CD4-positive, CD25-positive, alpha-beta regulatory T cell (primary cell): Measurements from ENCODE around the gene COPA. TPM values are rescaled to one million over a fixed set of nuclear protein-coding genes. Genes with fewer than 3 reads are reported as not detected.
"Not testable (repeated sequence)": the region's sequence is repeated elsewhere in the genome, so short reads cannot be mapped to it uniquely, and the experiment has no call there.

ENCODE experiments used
- ATAC-seq, 2 donors: fragments of 150-1000 bp; cut with Tn5 transposase; one replicate each; pipeline ENCODE4 v1.10.0; 2021; ENCODE audit warnings: low read depth in 2 of 2, moderate number of reproducible peaks in 2 of 2, moderate library complexity in 1 of 2
- DNase-seq, 3 donors: peaks; one replicate each; pipeline versions ENCODE4 v3.0.0 to v3.0.0-alpha.2; 2012 to 2022; ENCODE audit warnings: mixed read lengths in 1 of 3
- H3K27ac ChIP-seq: one replicate; pipeline ENCODE4 v1.7.0; 2013; ENCODE audit warnings: mild to moderate bottlenecking, low read length; ENCODE audit not compliant: insufficient read depth, poor library complexity, severe bottlenecking
- H3K27me3 ChIP-seq: one replicate; pipeline ENCODE4 v1.7.0; 2013; ENCODE audit warnings: low read length; ENCODE audit not compliant: control insufficient read depth, insufficient read depth
- H3K36me3 ChIP-seq: one replicate; pipeline ENCODE4 v1.7.0; 2013; ENCODE audit warnings: mild to moderate bottlenecking, low read length, moderate library complexity; ENCODE audit not compliant: control insufficient read depth, insufficient read depth
- H3K4me1 ChIP-seq: 2 replicates; pipeline ENCODE4 v1.7.0; 2013; ENCODE audit warnings: mild to moderate bottlenecking, low read length; ENCODE audit not compliant: insufficient read depth, control insufficient read depth, poor library complexity, severe bottlenecking
- H3K4me3 ChIP-seq: one replicate; pipeline ENCODE4 v1.7.0; 2013; ENCODE audit warnings: low read depth, mild to moderate bottlenecking, low read length, moderate library complexity
- H3K9me3 ChIP-seq, 2 experiments: 1 replicate in 1 of 2; 2 replicates in 1 of 2; pipeline ENCODE4 v1.7.0; 2013; ENCODE audit warnings: low read length in 2 of 2, mild to moderate bottlenecking in 1 of 2, moderate library complexity in 1 of 2; ENCODE audit not compliant: control insufficient read depth in 2 of 2
- H3K27ac Mint-ChIP-seq, 3 donors: one replicate each; pipeline ENCODE4 v1.8.0; 2020 to 2022; ENCODE audit warnings: mild to moderate bottlenecking in 3 of 3, mixed read lengths in 3 of 3, moderate library complexity in 2 of 3
- H3K27me3 Mint-ChIP-seq: one replicate; pipeline ENCODE4 v1.8.0; 2022; ENCODE audit warnings: mild to moderate bottlenecking, mixed read lengths
- H3K36me3 Mint-ChIP-seq: one replicate; pipeline ENCODE4 v1.8.0; 2020; ENCODE audit warnings: mixed read lengths
- H3K4me1 Mint-ChIP-seq, 4 donors: one replicate each; pipeline ENCODE4 v1.8.0; 2020 to 2022; ENCODE audit warnings: mixed read lengths in 4 of 4, mild to moderate bottlenecking in 1 of 4
- H3K4me3 Mint-ChIP-seq, 4 donors: one replicate each; pipeline ENCODE4 v1.8.0; 2020 to 2022; ENCODE audit warnings: mild to moderate bottlenecking in 4 of 4, mixed read lengths in 4 of 4, moderate library complexity in 3 of 4
- H3K9me3 Mint-ChIP-seq, 7 donors: one replicate each; pipeline ENCODE4 v1.8.0; 2020 to 2022; ENCODE audit warnings: mixed read lengths in 7 of 7, mild to moderate bottlenecking in 3 of 7, moderate library complexity in 2 of 7
- polyA plus RNA-seq, 4 donors: library from polyadenylated mRNA; unstranded; fragments of 300-500 nt; fragmentation: Illumina TruSeq; gene quantifications; one replicate each; pipeline ENCODE4 v1.2.3, GENCODE V29; 2021
- total RNA-seq: library from RNA; stranded (reverse); gene quantifications from one replicate; pipeline ENCODE4 v1.2.3, GENCODE V29; 2022

Gene COPA
- total and polyA plus RNA-seq, 5 donors from 2014 or later = 121 to 150 (median 140) TPM

GRCh38 chr1:160293020-160293968 lies 49.8 kb downstream of the COPA start:
- H3K4me3 ChIP-seq = no peak overlapping the region
- DNase-seq = no peak
- Mint-ChIP-seq H3K36me3 (peaks cover 73% of the 10 kb centered on the region), H3K4me1 (peaks cover 3 to 12% (median 5%) of the 10 kb centered on the region in 4 donors), H3K4me3 (no peak overlapping the region), H3K9me3 (no peaks in the 10 kb centered on the region), H3K27me3 (no peaks in the 10 kb centered on the region), H3K27ac (peak overlapping the region in 1 of 3 donors; percentile 47)
- no peaks in the 10 kb centered on the region for H3K9me3 ChIP-seq
- no peaks in the 10 kb centered on the region for H3K27me3 ChIP-seq
- H3K27ac ChIP-seq = no peak overlapping the region
- ATAC-seq = no peak
- H3K4me1 ChIP-seq = peaks cover 3% of the 10 kb centered on the region
- H3K36me3 ChIP-seq = peaks cover 96% of the 10 kb centered on the region

GRCh38 chr1:160291248-160292220 lies 51.5 kb downstream of the COPA start:
- H3K9me3 Mint-ChIP-seq = no peaks in the 10 kb centered on the region
- DNase-seq (peak; percentile 52 to 84 (median 80)), ATAC-seq (peak; percentile 95)
- peaks cover 64% of the 10 kb centered on the region for H3K36me3 Mint-ChIP-seq
- no peaks in the 10 kb centered on the region for H3K9me3 ChIP-seq
- H3K27ac Mint-ChIP-seq = peak overlapping the region in 1 of 3 donors; percentile 71
- peak overlapping the region; percentile 29 for H3K27ac ChIP-seq
- peaks cover 2 to 12% (median 5%) of the 10 kb centered on the region in 4 donors for H3K4me1 Mint-ChIP-seq
- H3K4me3 ChIP-seq = no peak overlapping the region
- no peak overlapping the region for H3K4me3 Mint-ChIP-seq
- H3K27me3 ChIP-seq = no peaks in the 10 kb centered on the region
- peaks cover 79% of the 10 kb centered on the region for H3K36me3 ChIP-seq
- H3K27me3 Mint-ChIP-seq = no peaks in the 10 kb centered on the region
- H3K4me1 ChIP-seq = peaks cover 3% of the 10 kb centered on the region

GRCh38 chr1:160287769-160288168 lies 55.3 kb downstream of the COPA start:
- Mint-ChIP-seq H3K4me1 (peaks cover 17 to 38% (median 24%) of the 10 kb centered on the region in 4 donors), H3K36me3 (peaks cover 35% of the 10 kb centered on the region)
- not testable (repeated sequence) for DNase-seq, ATAC-seq, H3K4me3 ChIP-seq, H3K9me3 ChIP-seq, H3K27ac ChIP-seq, H3K4me3 Mint-ChIP-seq, H3K27me3 Mint-ChIP-seq, H3K9me3 Mint-ChIP-seq, H3K27ac Mint-ChIP-seq, H3K27me3 ChIP-seq
- peaks cover 42% of the 10 kb centered on the region for H3K36me3 ChIP-seq
- peaks cover 24% of the 10 kb centered on the region for H3K4me1 ChIP-seq

- DNase-seq = no peak
- Mint-ChIP-seq H3K27ac (peak overlapping the region in 1 of 3 donors; percentile 97), H3K9me3 (peaks cover 0 to 2% (median 0%) of the 10 kb centered on the region in 7 donors), H3K27me3 (peaks cover 6% of the 10 kb centered on the region), H3K4me3 (peak overlapping the region; percentile 86 to 100 (median 96)), H3K36me3 (peaks cover 34% of the 10 kb centered on the region), H3K4me1 (peaks cover 18 to 38% (median 26%) of the 10 kb centered on the region in 4 donors)
- Histone ChIP-seq H3K9me3 (no peaks in the 10 kb centered on the region), H3K4me1 (peaks cover 21% of the 10 kb centered on the region), H3K4me3 (peak overlapping the region; percentile 95), H3K27ac (no peak overlapping the region), H3K36me3 (peaks cover 40% of the 10 kb centered on the region), H3K27me3 (no peaks in the 10 kb centered on the region)
- ATAC-seq = no peak
Measured at GRCh38 chr1:160285506-160285905, 57.5 kb downstream of the COPA start.

- Histone ChIP-seq H3K27ac (peak within 1 kb of the TSS; percentile 71), H3K27me3 (no peaks in the 10 kb centered on the region), H3K9me3 (no peaks in the 10 kb centered on the region), H3K4me1 (peaks cover 21% of the 10 kb centered on the region), H3K4me3 (peak within 1 kb of the TSS; percentile 95), H3K36me3 (peaks cover 40% of the 10 kb centered on the region)
- H3K9me3 Mint-ChIP-seq = peaks cover 0 to 2% (median 0%) of the 10 kb centered on the region in 7 donors
- peak within 1 kb of the TSS; percentile 96 to 98 (median 97) for H3K27ac Mint-ChIP-seq
- peaks cover 6% of the 10 kb centered on the region for H3K27me3 Mint-ChIP-seq
- H3K36me3 Mint-ChIP-seq = peaks cover 36% of the 10 kb centered on the region
- peak; percentile 89 to 95 (median 94) for DNase-seq
- peak within 1 kb of the TSS; percentile 92 to 100 (median 100) for H3K4me3 Mint-ChIP-seq
- peaks cover 18 to 38% (median 28%) of the 10 kb centered on the region in 4 donors for H3K4me1 Mint-ChIP-seq
- peak; percentile 100 for ATAC-seq
Measured at GRCh38 chr1:160284782-160285344, 58.2 kb downstream of the COPA start, which contains the start of gene PEX19. Gene PEX19, minus strand, starts transcription at chr1:160285133. Its CDS starts 9 bp downstream, at chr1:160285124.

GRCh38 chr1:160284220-160284781 lies 58.7 kb downstream of the COPA start:
- peaks cover 18 to 38% (median 28%) of the 10 kb centered on the region in 4 donors for H3K4me1 Mint-ChIP-seq
- H3K27ac Mint-ChIP-seq = peak overlapping the region; percentile 96 to 98 (median 97)
- H3K4me3 ChIP-seq = peak overlapping the region; percentile 95
- no peaks in the 10 kb centered on the region for H3K9me3 ChIP-seq
- ATAC-seq = peak; percentile 9 to 17
- peak overlapping the region; percentile 92 to 100 (median 100) for H3K4me3 Mint-ChIP-seq
- H3K9me3 Mint-ChIP-seq = peaks cover 0 to 2% (median 0%) of the 10 kb centered on the region in 7 donors
- peaks cover 6% of the 10 kb centered on the region for H3K27me3 Mint-ChIP-seq
- peak in 1 of 3 donors; percentile 68 for DNase-seq
- H3K27me3 ChIP-seq = no peaks in the 10 kb centered on the region
- peak overlapping the region; percentile 71 for H3K27ac ChIP-seq
- peaks cover 21% of the 10 kb centered on the region for H3K4me1 ChIP-seq
- peaks cover 40% of the 10 kb centered on the region for H3K36me3 ChIP-seq
- peaks cover 38% of the 10 kb centered on the region for H3K36me3 Mint-ChIP-seq
